Measurements from ENCODE around the gene C3orf33. TPM values are rescaled to one million over a fixed set of nuclear protein-coding genes. Genes with fewer than 3 reads are reported as not detected.

Gene C3orf33
- total RNA-seq, 1 donor from 2014 or later = 3.7 TPM

DNA sequence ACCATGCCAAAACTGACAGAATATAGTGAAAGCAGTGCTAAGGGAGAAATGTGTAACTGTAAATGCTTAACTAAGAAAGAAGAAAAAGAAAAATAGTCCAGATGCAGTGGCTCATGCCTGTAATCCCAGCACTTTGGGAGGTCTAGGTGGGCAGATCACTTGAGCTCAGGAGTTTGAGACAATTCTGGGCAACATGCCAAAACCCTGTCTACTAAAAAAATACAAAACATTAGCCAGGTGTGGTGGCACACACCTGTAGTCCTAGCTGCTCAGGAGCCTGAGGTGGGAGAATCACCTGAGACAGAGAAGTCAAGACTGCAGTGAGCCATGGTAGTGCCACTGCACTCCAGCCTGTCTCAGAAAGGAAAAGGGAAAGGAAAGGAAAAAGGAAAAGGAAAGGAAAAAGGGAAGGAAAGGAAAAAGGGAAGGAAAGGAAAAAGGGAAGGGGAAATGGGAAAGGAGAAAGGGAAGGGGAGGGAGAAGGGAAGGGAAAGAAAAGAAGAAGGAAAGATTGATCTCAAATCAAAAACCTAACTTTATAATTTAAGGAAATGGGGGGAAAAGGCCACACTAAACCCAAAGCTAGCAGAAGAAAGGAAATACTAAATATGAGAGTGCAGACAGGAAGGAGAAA, 20.3 kb downstream of the C3orf33 start:
- no peak for DNase-seq

DNA sequence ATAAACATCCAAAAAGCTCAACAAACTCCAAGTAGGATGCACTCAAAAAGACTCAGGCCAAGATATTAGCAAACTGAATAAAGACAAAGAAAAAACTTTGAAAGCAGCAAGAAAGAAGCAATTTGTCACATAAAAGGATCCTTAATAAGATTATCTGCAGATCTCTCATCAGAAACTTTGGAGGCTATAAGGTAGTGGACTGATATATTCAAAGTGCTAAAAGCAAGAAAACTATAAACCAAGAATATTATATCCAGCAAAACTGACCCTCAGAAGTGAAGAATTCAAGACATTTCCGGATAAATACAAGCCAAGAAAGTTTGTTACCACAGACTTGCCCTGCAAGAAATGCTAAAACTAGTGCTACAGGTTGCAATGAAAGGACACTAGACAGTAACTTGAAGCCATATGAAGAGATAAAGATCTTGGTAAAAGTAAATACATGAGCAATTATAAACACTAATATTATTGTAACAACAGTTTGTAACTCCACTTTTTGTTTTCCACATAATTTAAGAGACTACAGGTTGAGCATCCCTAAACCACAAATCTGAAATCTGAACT, 23.6 kb downstream of the C3orf33 start:
- no peak for DNase-seq

DNA sequence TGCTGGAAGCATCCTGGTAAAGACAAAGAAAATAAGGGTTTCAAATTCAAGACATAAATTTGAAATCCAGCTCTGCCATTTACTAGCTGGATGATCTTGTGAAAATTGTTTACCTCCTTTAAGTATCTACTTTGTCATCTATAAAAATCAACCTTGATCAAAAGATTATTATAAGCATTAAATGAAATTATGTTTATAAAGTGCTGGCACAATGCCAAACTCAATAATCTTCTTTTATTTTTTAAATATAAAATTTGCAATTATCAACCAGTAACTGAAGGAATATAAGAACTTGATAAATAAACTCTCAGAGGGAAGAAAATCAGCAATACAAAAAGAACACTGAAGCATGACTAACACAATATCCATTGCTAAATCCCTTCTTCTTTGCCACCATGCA, 25.8 kb downstream of the C3orf33 start:
- no peak for DNase-seq

DNA sequence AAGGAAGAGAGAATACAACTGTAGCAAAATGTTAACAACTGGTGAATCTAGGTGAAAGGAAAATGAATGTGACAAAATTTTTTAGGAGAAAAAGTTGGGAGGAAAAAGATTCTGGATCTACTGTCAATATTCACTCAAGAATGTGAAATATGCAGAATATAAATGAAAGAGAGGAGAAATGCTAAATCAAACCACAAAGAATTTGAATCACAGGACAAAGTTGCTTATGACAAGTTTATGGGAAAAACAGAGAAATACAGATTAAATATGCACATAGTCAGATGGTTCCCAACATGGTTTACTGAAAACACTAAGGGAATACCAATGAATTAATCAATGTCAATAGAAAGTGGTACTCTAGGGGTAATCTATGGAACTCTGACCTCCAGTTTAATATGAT, 27.6 kb downstream of the C3orf33 start:
- DNase-seq = no peak

DNA sequence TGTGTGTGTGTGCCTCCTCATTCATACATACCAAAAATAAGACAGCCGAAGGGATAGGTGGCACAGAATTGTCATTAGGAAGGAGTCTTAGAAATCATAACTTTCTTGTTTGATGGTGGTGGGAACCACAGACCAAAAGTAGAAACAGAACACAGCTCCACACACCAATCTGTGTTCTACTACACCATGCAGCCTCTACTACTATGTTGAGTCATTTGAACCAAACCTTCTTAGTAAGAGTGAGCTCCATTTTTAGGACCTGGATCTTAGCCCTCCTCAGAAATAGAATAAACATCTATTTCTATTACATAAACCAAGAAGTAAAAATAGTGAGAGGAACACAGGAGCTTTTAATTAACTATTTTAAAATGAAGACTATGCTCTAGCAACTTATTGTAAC, 33.3 kb downstream of the C3orf33 start:
- no peak for DNase-seq

DNA sequence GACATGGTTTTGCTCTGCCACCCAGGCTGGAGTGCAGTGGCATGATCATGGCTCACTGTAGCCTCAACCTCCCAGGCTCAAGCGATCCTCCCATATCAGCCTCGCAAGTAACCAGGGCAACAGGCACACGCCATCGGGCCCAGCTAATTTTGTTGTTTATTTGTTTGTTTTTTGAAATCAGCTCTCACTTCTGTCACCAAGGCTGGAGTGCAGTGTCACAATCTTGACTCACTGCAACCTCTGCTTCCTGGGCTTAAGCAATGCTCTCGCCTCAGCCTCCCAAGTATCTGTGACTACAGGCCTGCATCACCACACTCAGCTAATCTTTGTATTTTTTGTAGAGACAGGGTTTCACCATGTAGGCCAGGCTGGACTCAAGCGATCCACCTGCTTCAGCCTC, 35.0 kb downstream of the C3orf33 start:
- DNase-seq = no peak

DNA sequence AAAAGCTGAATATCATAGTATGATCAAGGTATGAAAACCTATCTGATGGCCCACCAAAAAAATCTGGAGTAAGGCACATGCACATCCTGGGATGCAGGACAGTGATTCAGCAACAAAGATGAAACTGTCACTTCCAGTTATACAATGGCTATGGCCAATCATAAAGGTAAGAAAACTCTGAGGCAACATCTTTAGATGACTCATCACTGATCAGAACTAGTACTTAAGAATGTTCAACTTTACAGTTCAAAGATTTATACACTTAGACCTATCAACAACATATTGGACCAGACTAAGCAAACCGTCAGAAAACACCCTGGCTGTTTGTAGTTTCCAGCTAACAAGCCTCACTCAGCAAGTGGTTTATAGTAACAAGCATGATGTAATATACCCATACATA, 39.9 kb downstream of the C3orf33 start:
- no peak for DNase-seq

DNA sequence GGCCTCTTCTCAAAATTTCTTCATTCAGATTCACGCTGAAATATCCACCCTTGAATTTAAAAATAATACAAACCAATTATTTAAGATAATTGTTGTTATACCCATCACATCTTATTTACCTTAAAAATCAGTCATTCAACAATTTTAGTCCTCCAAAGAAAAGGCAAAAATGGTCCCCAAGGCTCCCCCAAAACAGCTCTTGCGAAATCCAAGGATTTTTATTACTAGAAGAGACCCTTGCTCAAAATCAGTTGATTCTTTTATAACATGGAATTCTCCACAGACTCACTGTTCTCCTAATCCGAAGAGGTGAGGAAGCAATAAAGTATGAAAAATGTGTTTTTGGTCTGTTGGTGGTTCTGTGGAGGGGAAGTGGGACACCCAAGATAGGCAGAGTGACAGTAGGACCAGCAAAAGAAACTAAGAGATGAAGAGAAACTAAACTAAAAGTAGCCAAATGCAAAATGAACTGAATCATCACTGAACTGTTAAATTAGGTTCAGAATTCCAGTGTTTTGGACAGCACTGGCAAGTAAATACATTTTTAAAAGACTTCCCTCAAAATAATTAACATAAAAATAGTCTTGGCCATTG, 42.1 kb downstream of the C3orf33 start:
- DNase-seq = no peak

DNA sequence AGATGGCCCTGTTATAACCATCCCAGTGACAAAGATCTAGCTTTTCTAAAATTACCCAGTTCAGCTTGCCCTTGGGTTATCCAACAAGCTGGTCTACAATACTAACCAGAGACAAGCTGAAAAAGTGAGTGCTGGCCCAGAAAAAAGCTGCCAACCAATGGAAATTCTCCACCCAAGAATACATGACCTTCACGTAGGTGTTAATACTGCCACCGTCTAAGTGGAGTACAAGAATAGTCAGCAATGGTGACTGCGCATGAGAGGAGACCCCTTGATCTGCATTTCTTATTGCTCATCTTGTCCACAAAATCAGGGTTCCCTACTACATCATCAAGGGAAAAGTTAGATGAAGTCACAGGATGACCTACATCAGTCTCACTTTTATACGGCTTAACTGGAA, 45.4 kb downstream of the C3orf33 start:
- no peak for DNase-seq

DNA sequence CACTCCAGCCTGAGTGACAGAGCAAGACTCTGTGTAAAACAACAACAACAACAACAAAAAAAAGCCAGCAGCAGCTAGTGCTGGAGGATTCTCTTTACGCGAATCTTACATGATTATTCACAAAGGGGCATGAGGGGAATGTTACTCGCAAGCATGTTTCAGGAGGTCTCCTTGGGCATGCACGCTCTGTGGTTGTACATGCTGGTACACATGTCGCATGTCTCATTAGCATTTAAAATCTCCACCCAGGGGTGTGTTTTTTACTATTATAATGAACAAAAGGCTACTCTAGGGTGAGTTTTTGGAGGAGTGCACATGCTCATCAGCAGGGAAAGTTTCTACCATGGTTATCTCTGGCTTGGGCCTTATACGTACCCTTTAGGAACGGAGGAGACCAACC, 48.5 kb downstream of the C3orf33 start:
- DNase-seq = no peak

DNA sequence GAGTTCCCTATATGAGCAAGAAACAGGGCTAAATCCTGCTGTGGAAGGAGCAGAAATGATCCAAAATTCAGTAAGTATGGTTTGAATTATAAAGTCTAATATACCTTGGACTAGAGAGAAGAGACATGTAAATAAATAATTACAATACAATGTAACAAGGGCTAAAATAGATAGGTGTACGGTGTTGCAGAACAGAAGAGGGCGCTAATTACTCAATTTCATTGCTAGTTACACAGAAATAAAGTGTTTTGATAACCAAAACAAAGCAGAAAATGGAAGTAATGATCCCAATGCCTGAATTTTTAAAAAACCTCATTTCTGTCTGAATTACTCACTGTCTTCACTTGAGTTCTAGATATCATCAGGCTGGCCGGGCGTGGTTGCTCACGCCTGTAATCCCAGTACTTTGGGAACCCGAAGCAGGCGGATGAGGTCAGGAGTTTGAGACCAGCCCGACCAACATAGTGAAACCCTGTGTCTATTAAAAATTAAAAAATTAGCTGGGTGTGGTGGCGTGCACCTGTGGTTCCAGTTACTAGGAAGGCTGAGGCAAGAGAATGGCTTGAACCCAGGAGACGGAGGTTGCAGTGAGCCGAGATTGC, 52.9 kb downstream of the C3orf33 start:
- no peak for DNase-seq

DNA sequence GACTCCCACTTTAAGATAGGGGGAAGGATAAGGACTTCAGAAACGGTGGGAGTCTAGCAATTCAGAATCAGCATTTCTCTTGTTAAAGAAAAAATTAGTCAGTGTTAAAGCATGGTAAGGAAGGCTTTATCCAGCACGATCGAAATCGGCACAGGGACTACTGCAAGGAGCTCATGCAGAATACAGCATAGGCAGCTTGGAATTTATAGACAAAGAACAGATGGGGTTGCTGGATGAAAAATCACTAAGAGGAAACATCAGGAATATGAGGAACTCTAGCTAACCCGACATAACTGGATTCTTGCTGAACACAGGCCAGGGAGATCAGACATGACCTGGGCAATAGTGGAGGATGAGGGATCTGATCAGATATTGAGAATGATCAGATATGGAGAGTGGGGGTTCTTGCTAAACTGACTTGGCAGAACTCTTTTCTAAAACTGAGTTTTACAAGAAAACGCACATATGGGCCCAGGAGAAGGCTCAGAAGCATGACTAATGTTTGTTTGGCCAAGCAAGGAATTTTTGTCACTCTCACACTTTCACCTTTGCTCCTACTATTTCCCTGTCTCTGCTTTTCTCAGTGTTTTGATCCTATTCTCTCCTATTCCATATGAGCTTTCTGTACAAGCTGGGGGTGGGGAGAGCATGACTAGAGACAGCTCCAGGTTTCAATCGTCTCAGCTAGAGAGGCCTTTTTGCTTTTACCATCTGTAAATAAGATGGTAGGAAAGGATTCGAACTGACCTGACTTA, 57.3 kb downstream of the C3orf33 start:
- DNase-seq = no peak

DNA sequence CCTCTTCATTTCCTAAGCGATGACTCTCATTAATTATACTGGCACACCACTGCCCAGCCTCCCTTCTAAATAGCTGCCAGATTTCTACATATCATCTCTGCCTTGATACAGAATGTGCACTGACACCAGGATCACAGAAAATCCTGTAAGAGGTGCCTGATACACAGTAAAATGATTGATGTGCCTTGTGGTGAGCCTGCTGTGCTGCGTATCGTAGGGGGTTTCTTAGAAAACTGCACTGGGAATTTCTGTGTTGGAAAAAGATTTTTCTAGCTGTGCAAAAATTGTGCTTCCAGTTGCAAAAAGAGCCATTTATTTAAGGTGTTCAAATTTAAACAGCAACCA, 58.2 kb downstream of the C3orf33 start:
- no peak for DNase-seq

DNA sequence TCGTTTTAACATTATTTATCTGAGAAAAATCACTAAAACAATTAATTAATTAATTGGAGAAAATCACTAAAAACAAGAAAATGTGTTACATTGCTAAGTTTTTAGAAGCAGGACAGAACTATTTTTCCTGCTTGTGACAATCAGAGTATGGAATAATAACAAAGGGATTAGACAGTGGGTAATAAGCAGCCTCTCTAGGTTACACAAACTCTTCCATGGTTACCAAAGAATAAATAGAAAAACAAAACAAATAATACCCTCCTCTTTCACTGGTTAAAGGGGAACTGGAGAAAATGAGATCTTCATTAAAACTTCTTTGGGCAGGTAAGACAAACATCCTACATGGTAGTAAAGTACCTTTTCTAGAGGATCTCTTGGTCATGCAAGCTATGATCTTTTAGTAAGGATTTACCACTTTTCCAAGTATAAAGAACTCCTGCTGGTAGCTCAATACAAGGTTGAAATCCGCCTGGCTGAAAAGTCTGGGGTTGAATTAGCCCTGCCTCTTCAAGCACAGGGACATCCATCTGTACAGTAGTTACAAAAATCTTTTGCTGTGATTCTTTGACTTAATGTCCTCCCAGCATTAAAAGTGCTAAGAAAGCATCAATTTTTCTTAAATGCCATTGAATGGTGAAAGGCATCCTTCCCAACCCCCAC, 58.7 kb downstream of the C3orf33 start:
- no peak for DNase-seq

DNA sequence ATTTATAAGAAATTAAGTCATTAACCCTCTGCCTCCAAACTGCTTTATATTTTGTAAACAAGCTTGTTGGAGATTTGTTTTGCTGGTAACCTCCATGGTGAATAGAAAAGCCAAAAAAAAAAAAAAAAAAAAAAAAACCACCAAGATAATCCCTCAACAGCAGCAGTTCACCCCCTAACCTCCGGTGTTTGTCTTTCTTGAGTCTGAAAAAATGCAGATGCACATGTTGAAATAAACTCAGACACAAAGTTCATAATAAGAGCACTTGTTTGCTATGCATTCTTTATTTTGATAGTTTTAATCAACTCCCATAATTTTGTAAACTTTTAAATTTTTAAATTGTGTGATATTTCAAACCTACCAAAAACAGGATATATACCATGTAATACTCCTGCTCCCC, 59.4 kb downstream of the C3orf33 start:
- no peak for DNase-seq

DNA sequence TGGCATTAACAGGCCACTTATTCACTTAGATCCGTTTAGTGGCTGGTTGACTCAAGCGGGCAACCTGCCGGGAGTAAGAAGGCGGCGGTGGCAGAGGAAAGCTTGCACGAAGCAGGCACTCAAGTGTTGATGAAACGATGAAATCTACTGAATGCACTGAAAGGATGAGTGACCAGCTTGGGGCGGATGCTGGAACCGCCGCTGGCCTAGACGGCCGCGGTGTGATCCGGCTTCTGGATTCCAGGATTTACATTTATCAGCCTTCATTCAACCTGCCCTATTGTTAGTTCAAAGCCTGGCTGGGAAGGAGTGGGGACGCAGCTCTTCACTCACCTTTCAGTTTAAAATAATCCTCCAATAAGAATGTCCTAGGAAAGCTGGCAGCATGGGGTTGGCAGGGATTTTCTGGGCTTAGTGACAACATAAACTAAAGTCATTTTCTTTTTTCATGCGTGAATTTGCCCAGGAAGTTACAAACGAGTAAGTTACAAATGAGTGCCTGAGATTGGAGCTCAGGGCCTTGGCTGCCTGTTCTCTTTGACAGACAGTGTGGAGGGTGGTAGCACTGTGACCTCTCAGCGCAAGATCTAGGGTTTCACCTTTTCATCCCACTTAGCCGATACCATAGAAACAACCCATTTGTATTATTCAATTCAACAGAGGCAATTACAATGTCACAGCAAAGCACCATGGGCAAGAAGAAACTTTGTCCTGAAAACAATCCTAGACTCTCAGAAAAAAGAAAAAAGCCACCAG, 60.1 kb downstream of the C3orf33 start:
- no peak for DNase-seq

DNA sequence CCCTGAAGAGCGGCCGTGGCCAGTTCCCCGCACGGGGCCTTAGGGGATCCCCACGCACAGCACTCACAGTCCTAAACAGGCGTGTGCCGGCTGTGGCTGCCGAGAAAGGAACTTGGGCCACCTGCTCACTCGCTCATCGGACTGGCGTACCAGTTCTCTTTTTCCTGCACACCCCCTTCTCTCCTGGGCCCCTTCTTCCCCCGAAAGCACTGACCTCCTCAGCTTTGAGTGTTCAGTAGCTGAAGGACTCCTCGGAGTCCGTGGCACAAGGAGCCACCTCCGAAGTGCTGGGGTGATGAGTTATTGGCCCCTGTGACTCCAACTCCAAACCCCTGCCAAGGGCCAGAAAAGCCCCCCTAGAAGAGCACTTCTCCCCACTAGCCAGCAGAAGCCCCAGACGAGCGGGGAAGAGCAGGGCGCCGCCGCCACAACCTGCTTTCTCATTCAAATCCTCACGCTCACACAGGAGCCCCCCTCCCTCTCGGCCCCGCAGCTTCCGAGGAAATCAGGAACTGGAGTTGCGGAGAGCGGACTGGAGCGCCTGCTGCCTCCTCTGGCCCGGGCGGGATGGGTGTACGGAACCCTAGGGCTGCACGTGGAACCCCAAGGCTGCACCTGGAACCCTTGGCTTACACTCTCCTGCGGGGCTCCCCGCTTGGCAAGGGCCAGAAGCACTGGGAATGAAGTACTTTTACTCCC, 61.3 kb downstream of the C3orf33 start, which contains the start of gene PLCH1:
PLCH1 (minus strand) TSS at position 446 of the 699 bp plus-strand sequence. CDS start 40,847 bp downstream, outside the sequence.
- peak; percentile 38 for DNase-seq

DNA sequence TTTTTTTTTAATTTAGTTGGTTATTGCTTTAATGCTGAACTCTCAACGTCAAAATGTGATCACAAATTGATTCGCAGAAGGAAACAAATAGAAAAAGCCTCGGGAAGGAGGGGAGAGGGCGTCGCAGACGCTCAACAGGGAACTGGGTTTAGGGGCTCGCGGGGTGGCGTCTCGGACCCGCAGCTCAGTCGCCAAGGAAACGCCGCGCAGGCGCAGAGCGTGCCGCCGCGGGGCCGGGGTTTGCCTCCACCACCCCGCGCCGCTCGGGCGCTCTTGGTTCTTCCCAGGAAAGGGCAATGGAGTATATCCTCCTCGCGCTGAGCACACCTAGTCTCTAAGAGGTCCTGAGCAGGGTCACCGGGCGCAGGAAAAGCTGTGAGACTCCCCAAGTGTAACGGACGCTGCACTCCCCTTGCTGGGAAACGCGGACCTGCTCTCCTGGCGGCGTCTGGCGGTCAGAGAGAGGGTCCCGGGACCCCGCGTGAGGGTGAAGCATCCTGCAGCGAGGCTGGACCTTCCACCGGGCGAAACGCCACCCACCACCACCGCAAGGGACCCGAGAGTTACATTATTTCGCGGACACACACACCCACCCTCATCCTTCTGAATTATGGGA, 62.0 kb downstream of the C3orf33 start:
- no peak for DNase-seq

DNA sequence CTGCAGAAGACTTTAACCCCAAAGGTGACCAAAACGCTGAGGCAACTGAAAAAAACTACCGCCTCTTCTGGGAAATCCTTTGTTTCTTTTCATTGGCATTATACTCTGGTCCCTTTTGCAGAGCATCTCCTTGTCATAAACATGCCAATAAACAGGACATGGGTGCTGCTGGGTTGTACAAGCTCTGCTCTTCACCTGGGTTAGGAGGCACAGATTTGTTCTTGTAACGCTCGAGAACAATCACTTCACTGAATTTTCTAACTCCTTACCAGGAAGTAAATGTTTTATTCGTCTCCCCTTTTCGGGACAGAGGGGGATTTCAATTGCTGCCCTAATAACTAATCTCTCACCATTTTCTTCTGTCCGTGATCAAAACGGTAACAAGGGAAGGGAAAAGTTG, 62.5 kb downstream of the C3orf33 start:
- DNase-seq = no peak

DNA sequence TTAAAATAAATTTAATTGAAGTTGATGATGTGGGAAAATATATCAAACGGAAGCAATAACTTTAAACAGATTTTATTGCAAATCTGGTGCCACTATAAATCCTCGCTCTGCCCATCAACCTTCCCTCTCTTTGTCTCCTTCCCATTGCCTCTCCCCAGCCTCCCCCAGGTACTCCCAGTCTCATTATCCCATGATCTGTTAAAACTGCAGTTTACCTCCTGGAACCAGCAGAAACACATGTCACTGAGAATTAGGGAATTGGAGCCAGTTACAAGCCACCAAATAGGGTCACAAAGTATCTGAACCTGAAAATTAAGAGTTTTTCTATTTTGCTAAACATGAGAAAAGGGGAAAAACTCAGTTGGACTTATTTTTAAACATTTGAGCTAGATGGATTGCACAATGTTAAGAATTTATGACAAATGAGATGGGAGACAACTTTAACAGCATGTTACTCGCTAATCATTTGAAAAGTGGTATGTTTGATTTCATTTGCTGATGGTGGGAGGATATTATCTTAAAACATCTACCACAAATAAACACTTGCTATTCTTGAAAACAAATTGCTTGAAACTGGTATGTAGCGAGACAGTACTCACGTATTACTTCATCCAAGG, 63.6 kb downstream of the C3orf33 start:
- DNase-seq = no peak

All from skin of body (tissue), 2 donors.